ENCODE data around the gene KRTAP10-12. TPM values are rescaled to one million over a fixed set of nuclear protein-coding genes. Genes with fewer than 3 reads are reported as not detected.

Gene KRTAP10-12
- total RNA-seq, 1 donor from 2014 or later, result not detected

DNA sequence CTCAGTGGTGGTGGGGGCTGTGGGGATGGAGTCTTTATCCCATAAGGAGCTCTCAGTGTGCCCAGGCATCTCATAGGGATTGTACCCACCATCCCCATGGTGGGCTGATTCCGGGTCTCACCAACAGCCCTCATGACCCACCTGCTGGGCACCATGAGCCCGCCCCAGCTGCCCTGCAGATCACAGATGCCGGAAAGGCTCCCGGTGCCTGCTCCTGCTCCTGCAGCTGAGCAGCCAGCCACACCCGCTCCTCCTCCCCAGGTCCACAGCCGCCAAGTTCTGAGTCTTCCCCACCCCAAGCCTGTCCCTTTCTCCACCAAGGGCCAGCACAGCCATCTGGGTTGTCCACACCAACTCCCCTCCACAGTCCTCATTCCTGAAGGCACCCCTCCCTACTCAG lies 29.9 kb downstream of the KRTAP10-12 start:
- TF ChIP-seq CTCF (IDR thresholded peaks at IDR 0.05; ENCODE audit: insufficient read depth, low read depth, low read length), result no peak
- no peak for TF ChIP-seq EZH2 (IDR thresholded peaks at IDR 0.05; ENCODE audit: insufficient read depth, low read length)
- Histone ChIP-seq H3K79me2 (ENCODE audit: insufficient read depth, low read length) (no peaks in the 10 kb centered on the region), H4K20me1 (ENCODE audit: insufficient read depth, low read length) (no peaks in the 10 kb centered on the region), H3K4me3 (ENCODE audit: insufficient read depth, low read depth, low read length) (no peak overlapping the region), H2AFZ (ENCODE audit: low read depth, low read length) (no peak overlapping the region), H3K27ac (ENCODE audit: low read depth, low read length) (no peak overlapping the region), H3K4me2 (ENCODE audit: low read length) (no peak overlapping the region), H3K9ac (ENCODE audit: low read length) (no peak overlapping the region), H3K4me1 (ENCODE audit: insufficient read depth, low read length) (no peaks in the 10 kb centered on the region), H3K36me3 (ENCODE audit: insufficient read depth, low read length) (no peaks in the 10 kb centered on the region), H3K9me3 (ENCODE audit: insufficient read depth, low read depth, low read length) (peaks cover 3% of the 10 kb centered on the region), H3K27me3 (ENCODE audit: insufficient read depth, low read length) (peaks cover 15% of the 10 kb centered on the region)
- Mint-ChIP-seq H3K9me3 (ENCODE audit: unreplicated experiment) (peaks cover 4% of the 10 kb centered on the region), H3K4me3 (ENCODE audit: unreplicated experiment) (no peak overlapping the region), H3K36me3 (ENCODE audit: low read depth, unreplicated experiment) (no peaks in the 10 kb centered on the region), H3K27ac (ENCODE audit: unreplicated experiment) (no peak overlapping the region), H3K27me3 (ENCODE audit: low read depth, unreplicated experiment) (peaks cover 64% of the 10 kb centered on the region), H3K4me1 (ENCODE audit: low read depth, unreplicated experiment) (peaks cover 6% of the 10 kb centered on the region)
- DNase-seq (ENCODE audit: low read depth), result no peak
- FAIRE-seq, result no peak

- no peaks in the 10 kb centered on the region for H3K79me2 ChIP-seq (ENCODE audit: insufficient read depth, low read length)
- no peaks in the 10 kb centered on the region for H3K36me3 ChIP-seq (ENCODE audit: insufficient read depth, low read length)
- H3K4me3 ChIP-seq (ENCODE audit: insufficient read depth, low read depth, low read length), result no peak overlapping the region
- Mint-ChIP-seq H3K9me3 (ENCODE audit: unreplicated experiment) (peaks cover 4% of the 10 kb centered on the region), H3K4me3 (ENCODE audit: unreplicated experiment) (no peak overlapping the region), H3K27ac (ENCODE audit: unreplicated experiment) (peak overlapping the region; percentile 26), H3K27me3 (ENCODE audit: low read depth, unreplicated experiment) (peaks cover 67% of the 10 kb centered on the region), H3K4me1 (ENCODE audit: low read depth, unreplicated experiment) (peaks cover 6% of the 10 kb centered on the region), H3K36me3 (ENCODE audit: low read depth, unreplicated experiment) (no peaks in the 10 kb centered on the region)
- no peak for DNase-seq (ENCODE audit: low read depth)
- no peaks in the 10 kb centered on the region for H4K20me1 ChIP-seq (ENCODE audit: insufficient read depth, low read length)
- FAIRE-seq, result no peak
- peaks cover 15% of the 10 kb centered on the region for H3K27me3 ChIP-seq (ENCODE audit: insufficient read depth, low read length)
- H3K27ac ChIP-seq (ENCODE audit: low read depth, low read length), result no peak overlapping the region
- H3K4me1 ChIP-seq (ENCODE audit: insufficient read depth, low read length), result no peaks in the 10 kb centered on the region
- no peak overlapping the region for H3K4me2 ChIP-seq (ENCODE audit: low read length)
- no peak overlapping the region for H2AFZ ChIP-seq (ENCODE audit: low read depth, low read length)
- TF ChIP-seq EZH2 (IDR thresholded peaks at IDR 0.05; ENCODE audit: insufficient read depth, low read length) (no peak), CTCF (IDR thresholded peaks at IDR 0.05; ENCODE audit: insufficient read depth, low read depth, low read length) (no peak)
- H3K9ac ChIP-seq (ENCODE audit: low read length), result no peak overlapping the region
- H3K9me3 ChIP-seq (ENCODE audit: insufficient read depth, low read depth, low read length), result peaks cover 5% of the 10 kb centered on the region
These were observed 30.3 kb downstream of the KRTAP10-12 start for GRCh38 chr21:44727321-44727720.

- no peaks in the 10 kb centered on the region for H3K36me3 ChIP-seq (ENCODE audit: insufficient read depth, low read length)
- peaks cover 12% of the 10 kb centered on the region for H3K27me3 ChIP-seq (ENCODE audit: insufficient read depth, low read length)
- DNase-seq (ENCODE audit: low read depth), result no peak
- no peak overlapping the region for H3K9ac ChIP-seq (ENCODE audit: low read length)
- H3K4me3 ChIP-seq (ENCODE audit: insufficient read depth, low read depth, low read length), result no peak overlapping the region
- no peak for FAIRE-seq
- H3K27ac Mint-ChIP-seq (ENCODE audit: unreplicated experiment), result no peak overlapping the region
- H3K4me1 ChIP-seq (ENCODE audit: insufficient read depth, low read length), result no peaks in the 10 kb centered on the region
- no peaks in the 10 kb centered on the region for H3K36me3 Mint-ChIP-seq (ENCODE audit: low read depth, unreplicated experiment)
- H3K4me1 Mint-ChIP-seq (ENCODE audit: low read depth, unreplicated experiment), result peaks cover 4% of the 10 kb centered on the region
- peaks cover under 1% of the 10 kb centered on the region for H3K9me3 Mint-ChIP-seq (ENCODE audit: unreplicated experiment)
- H3K4me2 ChIP-seq (ENCODE audit: low read length), result no peak overlapping the region
- TF ChIP-seq EZH2 (IDR thresholded peaks at IDR 0.05; ENCODE audit: insufficient read depth, low read length), result no peak
- TF ChIP-seq CTCF (IDR thresholded peaks at IDR 0.05; ENCODE audit: insufficient read depth, low read depth, low read length), result no peak
- no peaks in the 10 kb centered on the region for H3K79me2 ChIP-seq (ENCODE audit: insufficient read depth, low read length)
- H3K27ac ChIP-seq (ENCODE audit: low read depth, low read length), result no peak overlapping the region
- no peaks in the 10 kb centered on the region for H4K20me1 ChIP-seq (ENCODE audit: insufficient read depth, low read length)
- no peak overlapping the region for H2AFZ ChIP-seq (ENCODE audit: low read depth, low read length)
- peaks cover 5% of the 10 kb centered on the region for H3K9me3 ChIP-seq (ENCODE audit: insufficient read depth, low read depth, low read length)
- H3K4me3 Mint-ChIP-seq (ENCODE audit: unreplicated experiment), result no peak overlapping the region
- H3K27me3 Mint-ChIP-seq (ENCODE audit: low read depth, unreplicated experiment), result peaks cover 63% of the 10 kb centered on the region
These were observed 30.8 kb downstream of the KRTAP10-12 start for GRCh38 chr21:44727757-44728156.
